Forelimb muscle (tissue), 1 donor: ENCODE measurements around the gene WASL. TPM values are rescaled to one million over a fixed set of nuclear protein-coding genes. Genes with fewer than 3 reads are reported as not detected.
"Not testable (repeated sequence)": the region's sequence is repeated elsewhere in the genome, so short reads cannot be mapped to it uniquely, and the experiment has no call there.

ENCODE experiments used
- DNase-seq: peaks from one replicate; pipeline ENCODE4 v3.0.0-alpha.2; 2013; ENCODE audit warnings: low read depth
- polyA plus RNA-seq: library from polyadenylated mRNA; unstranded; fragments of 120-200 nt; gene quantifications from one replicate; pipeline ENCODE4 v1.2.1, GENCODE V29; 2013; ENCODE audit not compliant: insufficient read length

The WASL gene
- polyA plus RNA-seq, 1 donor = 29.9 TPM

- no peak for DNase-seq
These were observed 20.6 kb upstream of the WASL start for GRCh38 chr7:123769371-123769770.

DNA sequence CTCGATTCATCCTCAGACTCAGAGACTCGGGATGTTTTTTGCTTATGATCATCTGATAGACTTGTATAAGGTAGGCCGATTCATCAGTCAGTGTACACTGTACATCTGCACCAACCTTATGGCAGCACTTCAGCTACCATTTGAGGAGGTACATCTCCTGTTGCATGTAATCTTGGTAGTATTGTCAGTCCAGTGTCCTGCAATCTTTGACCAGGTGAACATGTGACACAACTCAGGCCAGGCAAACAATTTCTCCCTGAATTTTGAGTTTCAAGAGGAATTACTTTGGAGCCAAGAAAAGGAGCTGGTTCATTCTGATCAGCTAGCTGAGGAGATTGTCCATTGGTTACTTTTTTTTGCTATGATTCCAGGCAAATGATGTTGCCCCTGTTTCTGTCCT is 19.7 kb upstream of the WASL start:
- DNase-seq = no peak

GRCh38 chr7:123763191-123763661 is 14.4 kb upstream of the WASL start:
- no peak for DNase-seq

GRCh38 chr7:123761729-123762128 is 12.9 kb upstream of the WASL start:
- no peak for DNase-seq

- no peak for DNase-seq
These were observed 8.3 kb upstream of the WASL start for GRCh38 chr7:123757095-123757494.

- DNase-seq = no peak
These were observed 6.5 kb upstream of the WASL start for GRCh38 chr7:123755338-123755737.

DNA sequence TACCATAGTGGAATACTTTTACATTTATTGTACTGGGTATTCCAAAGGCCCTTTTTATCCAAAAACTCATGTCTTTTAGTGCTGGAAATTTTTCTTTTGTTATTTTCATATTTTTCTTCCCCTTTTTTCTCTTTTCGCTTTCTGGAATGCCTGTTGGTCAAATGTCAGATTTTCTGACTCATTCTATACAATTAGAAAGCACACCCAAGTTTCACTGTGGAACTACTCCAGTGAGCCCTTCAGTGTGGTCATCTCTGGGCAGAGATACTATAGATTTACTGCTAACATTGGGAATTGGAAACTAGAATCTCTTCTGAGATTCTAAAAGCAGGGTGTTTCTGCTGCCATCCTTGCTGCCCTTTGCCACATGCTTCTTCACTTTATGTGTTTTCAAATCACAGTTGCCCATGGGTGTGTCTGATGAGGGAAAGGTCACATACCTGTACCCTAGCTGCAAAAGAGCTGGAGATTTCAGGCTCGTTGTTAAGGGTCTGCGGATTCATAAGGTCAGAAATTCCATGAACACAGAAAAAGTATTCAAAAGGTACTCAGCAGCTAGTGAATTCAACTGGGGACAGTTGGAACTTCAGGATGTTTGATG is 5.6 kb upstream of the WASL start:
- DNase-seq = no peak

DNA sequence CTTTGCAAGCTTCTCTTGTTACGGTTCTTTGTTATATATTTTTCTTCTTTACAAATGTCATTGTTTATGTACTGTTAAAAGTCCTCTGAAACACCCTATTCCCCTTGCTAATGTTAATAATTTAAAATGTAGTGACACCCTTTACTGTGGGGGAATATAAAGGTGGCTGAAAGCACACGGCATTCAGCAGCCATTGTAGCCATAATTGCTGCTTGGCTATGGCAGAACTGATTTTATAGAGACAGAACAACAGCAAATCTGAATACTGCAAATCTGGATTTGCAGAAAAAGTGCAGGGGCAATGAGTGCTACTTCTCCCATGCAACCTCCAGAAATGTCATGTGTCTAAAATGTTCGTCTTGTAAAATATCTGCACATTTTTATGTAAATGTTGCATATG is 3.7 kb upstream of the WASL start:
- no peak for DNase-seq

- DNase-seq = no peak
These were observed 3.0 kb upstream of the WASL start for GRCh38 chr7:123751821-123752220.

- no peak for DNase-seq
These were observed 1.8 kb upstream of the WASL start for GRCh38 chr7:123750389-123751230.

DNA sequence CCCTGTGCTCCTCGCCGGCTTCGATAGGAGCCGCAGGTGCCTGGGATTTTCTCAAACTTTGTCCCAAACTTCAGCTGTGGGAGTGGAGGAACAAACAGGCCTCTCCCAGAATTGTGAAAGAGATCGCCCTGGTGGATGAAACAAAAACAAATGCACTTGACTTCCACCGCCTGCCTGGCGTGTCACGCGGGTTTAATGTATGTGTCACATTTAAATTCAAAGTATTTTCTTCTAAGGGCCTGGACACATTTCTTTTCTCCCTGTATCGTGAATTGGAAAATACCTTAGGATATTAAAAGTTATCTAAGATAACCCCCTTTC is 694 bp upstream of the WASL start:
- DNase-seq = no peak

- DNase-seq = no peak
These were observed 551 bp downstream of the WASL start for GRCh38 chr7:123748171-123748733.

DNA sequence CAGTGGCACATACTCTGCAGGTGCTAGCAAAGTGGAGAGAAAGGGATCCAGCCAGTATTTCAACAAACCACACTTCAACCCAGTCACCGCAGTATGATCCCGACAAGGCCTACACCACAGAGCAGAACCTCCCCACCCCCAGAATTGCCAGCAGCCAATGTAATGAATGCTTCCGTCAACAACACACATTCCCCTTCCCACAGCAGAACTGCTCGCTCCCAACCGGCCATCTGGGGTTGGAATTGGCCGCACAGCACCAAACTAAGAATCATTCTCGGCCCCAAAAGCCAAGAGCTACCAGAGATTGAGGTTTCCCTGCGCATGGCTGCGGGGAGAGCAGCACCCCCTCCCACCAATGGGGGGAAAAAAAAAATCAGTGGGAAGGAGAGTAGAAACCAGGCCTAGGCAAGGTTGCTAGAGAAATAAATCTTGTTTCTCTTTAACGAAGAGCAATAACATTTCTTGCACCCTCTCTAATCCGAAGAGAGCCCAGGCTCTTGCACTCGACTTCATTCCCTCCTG is 1.1 kb downstream of the WASL start:
- no peak for DNase-seq

- no peak for DNase-seq
These were observed 1.8 kb downstream of the WASL start for GRCh38 chr7:123746931-123747488.

- no peak for DNase-seq
These were observed 2.7 kb downstream of the WASL start for GRCh38 chr7:123746055-123746454.

GRCh38 chr7:123745437-123745836 is 3.4 kb downstream of the WASL start:
- no peak for DNase-seq

GRCh38 chr7:123744416-123744815 is 4.4 kb downstream of the WASL start:
- DNase-seq = no peak

- DNase-seq = no peak
These were observed 6.9 kb downstream of the WASL start for GRCh38 chr7:123741940-123742339.

- no peak for DNase-seq
These were observed 10.0 kb downstream of the WASL start for GRCh38 chr7:123738808-123739207.

DNA sequence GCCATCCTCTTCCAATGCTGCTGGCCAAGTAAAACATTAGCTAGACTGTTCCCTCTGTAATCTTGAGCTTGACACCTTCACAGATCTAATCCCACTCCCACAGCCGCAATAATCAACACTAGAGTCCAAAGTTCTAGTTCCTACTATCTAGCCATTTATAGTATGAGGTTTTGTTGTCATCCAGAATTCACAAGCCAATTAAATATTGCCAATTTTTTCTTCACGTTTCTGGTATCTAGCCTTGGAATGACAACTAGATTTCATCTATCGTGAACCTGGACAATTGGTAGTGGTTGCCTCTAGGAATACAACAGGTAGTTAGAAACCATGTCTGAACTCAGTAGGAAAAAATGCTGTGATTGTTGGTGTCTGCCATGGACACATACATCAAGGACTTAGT is 10.4 kb downstream of the WASL start:
- DNase-seq = no peak

- DNase-seq = not testable (repeated sequence)
These were observed 11.6 kb downstream of the WASL start for GRCh38 chr7:123737168-123737674.

- DNase-seq = no peak
These were observed 13.3 kb downstream of the WASL start for GRCh38 chr7:123735539-123735938.
